ENCODE results near the gene CD27. TPM values are rescaled to one million over a fixed set of nuclear protein-coding genes. Genes with fewer than 3 reads are reported as not detected.

The CD27 gene
- total and polyA plus RNA-seq, 9 of the 15 experiments (the other 6 are each of a cell fraction or from before 2014, with no cell fraction given) = 0.24 TPM; not detected in 8

GRCh38 chr12:6423267-6424007 lies 21.3 kb upstream of the CD27 start (continued):
- TF ChIP-seq RBM25 (IDR thresholded peaks at IDR 0.05; ENCODE audit: low read depth, low read length, severe bottlenecking) (peak; percentile 7), USF1 (CRISPR knock-in tag; IDR thresholded peaks at IDR 0.05) (peak; percentile 80), CTBP1 (IDR thresholded peaks at IDR 0.05; ENCODE audit: borderline replicate concordance) (peak; percentile 31; the same call in 1 of the 2 replicates), CBX3 (IDR thresholded peaks at IDR 0.05; ENCODE audit: borderline replicate concordance in 1 of 2, low read length in 2 of 2) (peak in 1 of 2 experiments; percentile 71; a peak in 1 of 3 replicates), KLF16 (IDR thresholded peaks at IDR 0.05) (0 out of 2 replicates have a peak, but pooled peaks have one; percentile 14), RCOR1 (IDR thresholded peaks at IDR 0.05; ENCODE audit: borderline replicate concordance in 1 of 2, low read depth in 2 of 2, low read length in 2 of 2) (peak in 1 of 2 experiments; percentile 47; a peak in 1 of 4 replicates), CEBPB (tag; IDR thresholded peaks at IDR 0.05) (peak; percentile 31; the same call in 1 of the 2 replicates), MITF (IDR thresholded peaks at IDR 0.05) (peak; percentile 53), ARID2 (IDR thresholded peaks at IDR 0.05) (0 out of 2 replicates have a peak, but pooled peaks have one; percentile 16), SMC3 (conservative IDR thresholded peaks at IDR 0.05; ENCODE audit: insufficient read depth, low read depth, low read length) (peak; percentile 85), USF2 (CRISPR knock-in tag; IDR thresholded peaks at IDR 0.05) (peak; percentile 67), MAZ (CRISPR knock-in tag; conservative IDR thresholded peaks at IDR 0.05 in 1 of 2, IDR thresholded peaks at IDR 0.05 in 1 of 2) (0 out of 4 replicates have a peak, but pooled peaks of 1 of the 2 experiments have one; percentile 29), LCOR (CRISPR knock-in tag; IDR thresholded peaks at IDR 0.05) (peak; percentile 56; the same call in 1 of the 2 replicates), NFIC (IDR thresholded peaks at IDR 0.05) (peak; percentile 31; the same call in 1 of the 2 replicates), E2F1 (CRISPR knock-in tag; IDR thresholded peaks at IDR 0.05) (no peak), ATF1 (CRISPR knock-in tag; IDR thresholded peaks at IDR 0.05) (no peak), ATF1 (tag; IDR thresholded peaks at IDR 0.05) (0 out of 2 replicates have a peak, but pooled peaks have one; percentile 36), ETV1 (tag; conservative IDR thresholded peaks at IDR 0.05; ENCODE audit: low read depth) (peak; percentile 54; the same call in 1 of the 2 replicates)
- TF ChIP-seq, protein P1, sequence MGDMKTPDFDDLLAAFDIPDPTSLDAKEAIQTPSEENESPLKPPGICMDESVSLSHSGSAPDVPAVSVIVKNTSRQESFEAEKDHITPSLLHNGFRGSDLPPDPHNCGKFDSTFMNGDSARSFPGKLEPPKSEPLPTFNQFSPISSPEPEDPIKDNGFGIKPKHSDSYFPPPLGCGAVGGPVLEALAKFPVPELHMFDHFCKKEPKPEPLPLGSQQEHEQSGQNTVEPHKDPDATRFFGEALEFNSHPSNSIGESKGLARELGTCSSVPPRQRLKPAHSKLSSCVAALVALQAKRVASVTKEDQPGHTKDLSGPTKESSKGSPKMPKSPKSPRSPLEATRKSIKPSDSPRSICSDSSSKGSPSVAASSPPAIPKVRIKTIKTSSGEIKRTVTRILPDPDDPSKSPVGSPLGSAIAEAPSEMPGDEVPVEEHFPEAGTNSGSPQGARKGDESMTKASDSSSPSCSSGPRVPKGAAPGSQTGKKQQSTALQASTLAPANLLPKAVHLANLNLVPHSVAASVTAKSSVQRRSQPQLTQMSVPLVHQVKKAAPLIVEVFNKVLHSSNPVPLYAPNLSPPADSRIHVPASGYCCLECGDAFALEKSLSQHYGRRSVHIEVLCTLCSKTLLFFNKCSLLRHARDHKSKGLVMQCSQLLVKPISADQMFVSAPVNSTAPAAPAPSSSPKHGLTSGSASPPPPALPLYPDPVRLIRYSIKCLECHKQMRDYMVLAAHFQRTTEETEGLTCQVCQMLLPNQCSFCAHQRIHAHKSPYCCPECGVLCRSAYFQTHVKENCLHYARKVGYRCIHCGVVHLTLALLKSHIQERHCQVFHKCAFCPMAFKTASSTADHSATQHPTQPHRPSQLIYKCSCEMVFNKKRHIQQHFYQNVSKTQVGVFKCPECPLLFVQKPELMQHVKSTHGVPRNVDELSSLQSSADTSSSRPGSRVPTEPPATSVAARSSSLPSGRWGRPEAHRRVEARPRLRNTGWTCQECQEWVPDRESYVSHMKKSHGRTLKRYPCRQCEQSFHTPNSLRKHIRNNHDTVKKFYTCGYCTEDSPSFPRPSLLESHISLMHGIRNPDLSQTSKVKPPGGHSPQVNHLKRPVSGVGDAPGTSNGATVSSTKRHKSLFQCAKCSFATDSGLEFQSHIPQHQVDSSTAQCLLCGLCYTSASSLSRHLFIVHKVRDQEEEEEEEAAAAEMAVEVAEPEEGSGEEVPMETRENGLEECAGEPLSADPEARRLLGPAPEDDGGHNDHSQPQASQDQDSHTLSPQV (IDR thresholded peaks at IDR 0.05) = 0 out of 2 replicates have a peak, but pooled peaks have one; percentile 32

Data from K562 (cell line).